ENCODE measurements around the gene SSNA1. TPM values are rescaled to one million over a fixed set of nuclear protein-coding genes. Genes with fewer than 3 reads are reported as not detected.

Gene SSNA1
- total RNA-seq, 4 donors from 2014 or later = 79.2 to 112 (median 93.1) TPM

DNA sequence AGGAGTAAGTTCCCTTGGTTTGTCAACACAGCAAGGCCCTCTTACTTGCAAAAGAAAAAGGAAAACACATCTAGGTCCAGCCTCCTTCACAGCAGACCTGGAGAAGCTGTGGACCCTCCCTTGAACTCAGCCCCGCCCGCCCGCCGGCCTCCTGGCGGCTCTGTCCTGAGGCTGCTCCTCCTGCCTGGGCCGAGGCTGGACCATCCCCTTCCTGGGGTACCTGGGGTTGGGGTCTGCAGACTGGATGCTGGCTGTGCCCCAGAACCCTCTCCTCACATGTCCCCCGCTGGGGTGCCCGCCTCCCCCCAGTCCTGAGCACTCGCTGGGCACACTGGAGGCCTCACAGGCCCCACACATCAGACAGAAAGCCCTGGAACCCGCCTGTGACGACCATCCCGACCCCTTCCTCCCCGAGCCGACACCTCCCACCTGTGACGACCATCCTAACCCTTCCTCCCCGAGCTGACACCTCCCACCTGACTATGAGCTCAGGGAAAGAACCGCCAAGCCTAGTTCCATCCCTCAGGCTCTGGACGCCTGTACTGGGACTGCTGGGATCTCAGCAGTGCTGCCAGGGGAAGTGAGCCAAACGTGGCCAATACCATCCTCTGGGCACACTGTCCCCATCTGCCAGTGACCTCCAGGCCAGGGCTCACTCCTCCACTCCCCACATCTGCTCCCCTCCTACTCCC, 9.4 kb upstream of the SSNA1 start:
- 91 to 94% methylated on average over 17 to 19 of the region's 19 CpGs for WGBS, 2 donors
- H3K4me3 ChIP-seq (ENCODE audit: low read depth, poor library complexity, severe bottlenecking) = no peak overlapping the region
- intact Hi-C loops (cut with DNase I; ENCODE audit: low total_unique reads) = no loop called here
- DNase-seq (ENCODE audit: low spot score in 2 of 2) = no peak
- TF ChIP-seq, protein P1, sequence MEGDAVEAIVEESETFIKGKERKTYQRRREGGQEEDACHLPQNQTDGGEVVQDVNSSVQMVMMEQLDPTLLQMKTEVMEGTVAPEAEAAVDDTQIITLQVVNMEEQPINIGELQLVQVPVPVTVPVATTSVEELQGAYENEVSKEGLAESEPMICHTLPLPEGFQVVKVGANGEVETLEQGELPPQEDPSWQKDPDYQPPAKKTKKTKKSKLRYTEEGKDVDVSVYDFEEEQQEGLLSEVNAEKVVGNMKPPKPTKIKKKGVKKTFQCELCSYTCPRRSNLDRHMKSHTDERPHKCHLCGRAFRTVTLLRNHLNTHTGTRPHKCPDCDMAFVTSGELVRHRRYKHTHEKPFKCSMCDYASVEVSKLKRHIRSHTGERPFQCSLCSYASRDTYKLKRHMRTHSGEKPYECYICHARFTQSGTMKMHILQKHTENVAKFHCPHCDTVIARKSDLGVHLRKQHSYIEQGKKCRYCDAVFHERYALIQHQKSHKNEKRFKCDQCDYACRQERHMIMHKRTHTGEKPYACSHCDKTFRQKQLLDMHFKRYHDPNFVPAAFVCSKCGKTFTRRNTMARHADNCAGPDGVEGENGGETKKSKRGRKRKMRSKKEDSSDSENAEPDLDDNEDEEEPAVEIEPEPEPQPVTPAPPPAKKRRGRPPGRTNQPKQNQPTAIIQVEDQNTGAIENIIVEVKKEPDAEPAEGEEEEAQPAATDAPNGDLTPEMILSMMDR (IDR thresholded peaks at IDR 0.05) = no peak
- TF ChIP-seq POLR2A (IDR thresholded peaks at IDR 0.05) = no peak

DNA sequence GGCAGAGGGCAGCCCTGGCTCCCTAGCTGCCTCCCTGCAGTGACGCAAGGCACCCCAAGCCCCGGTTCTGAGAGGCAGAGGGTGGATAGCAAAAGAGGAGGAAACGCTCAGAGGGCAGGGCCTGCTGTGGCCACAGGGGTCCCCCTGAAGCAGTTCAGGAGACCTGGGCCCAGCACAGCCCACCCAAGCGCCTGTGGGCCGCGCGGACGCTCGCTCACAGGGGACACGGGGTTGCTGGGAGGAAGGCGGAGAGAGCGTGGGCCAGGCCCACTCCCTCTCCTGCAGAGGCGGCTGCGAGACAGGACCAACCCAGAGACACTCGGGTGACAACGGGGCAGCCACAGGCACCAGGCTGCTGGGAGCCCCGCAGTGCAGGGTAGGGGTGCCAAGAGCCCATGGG, 8.7 kb upstream of the SSNA1 start:
- 94 to 97% methylated on average over 16 to 17 of the region's 17 CpGs for WGBS, 2 donors
- intact Hi-C loops (cut with DNase I; ENCODE audit: low total_unique reads) = no loop called here
- H3K4me3 ChIP-seq (ENCODE audit: low read depth, poor library complexity, severe bottlenecking) = no peak overlapping the region
- TF ChIP-seq, protein P1 (IDR thresholded peaks at IDR 0.05) = no peak
- no peak for TF ChIP-seq POLR2A (IDR thresholded peaks at IDR 0.05)
- no peak for DNase-seq (ENCODE audit: low spot score in 2 of 2)

DNA sequence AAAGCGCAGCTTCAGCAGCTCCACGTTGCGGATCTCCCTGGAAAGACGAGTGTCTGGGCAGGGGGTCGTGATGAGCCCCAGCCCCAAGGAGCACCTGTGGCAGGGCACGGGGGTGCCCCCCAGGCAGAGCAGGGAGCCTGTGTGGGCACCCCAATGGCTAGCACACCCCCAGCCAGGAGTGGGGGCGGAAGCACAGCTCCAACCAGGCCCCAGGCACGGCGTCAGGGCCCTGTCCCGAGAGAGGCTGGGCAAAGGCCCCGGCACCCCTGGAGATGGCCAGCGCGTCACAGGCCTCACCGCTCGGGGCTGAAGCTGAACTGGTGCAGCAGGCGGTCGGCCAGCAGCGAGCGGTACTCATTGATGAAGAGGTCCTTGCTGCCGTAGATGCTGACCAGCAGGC, 8.0 kb upstream of the SSNA1 start:
- WGBS, 2 donors = 92 to 100% methylated on average over 5 to 20 of the region's 20 CpGs
- intact Hi-C loops (cut with DNase I; ENCODE audit: low total_unique reads) = no loop called here

DNA sequence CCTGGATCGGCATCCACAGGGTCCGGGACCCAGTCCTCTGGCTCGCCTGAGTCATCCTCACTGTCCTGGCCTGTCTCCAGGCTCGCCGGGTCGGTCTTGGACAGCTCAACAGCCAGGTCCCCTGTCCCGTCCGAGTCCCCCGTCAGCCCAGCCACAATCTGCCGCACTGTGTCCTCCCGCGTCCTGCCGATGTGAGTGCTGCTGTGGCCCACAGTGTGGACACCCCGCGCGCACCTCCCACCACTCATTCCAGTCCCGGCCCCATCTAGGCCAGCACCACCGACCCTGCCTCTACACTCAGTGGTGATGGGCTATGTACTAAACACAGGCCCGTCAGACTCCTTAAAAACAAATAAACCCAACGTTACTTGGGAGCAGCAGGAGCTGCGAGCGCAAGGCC, 6.8 kb upstream of the SSNA1 start:
- DNase-seq (ENCODE audit: low spot score in 2 of 2) = no peak
- 91 to 95% methylated on average over 22 of the region's 22 CpGs for WGBS, 2 donors
- TF ChIP-seq, protein P1 (IDR thresholded peaks at IDR 0.05) = no peak
- TF ChIP-seq POLR2A (IDR thresholded peaks at IDR 0.05) = no peak
- no peak overlapping the region for H3K4me3 ChIP-seq (ENCODE audit: low read depth, poor library complexity, severe bottlenecking)
- intact Hi-C loops (cut with DNase I; ENCODE audit: low total_unique reads) = no loop called here

More for the DNA sequence above, 8.0 kb upstream of the SSNA1 start:
- DNase-seq (ENCODE audit: low spot score in 2 of 2) = no peak
- H3K4me3 ChIP-seq (ENCODE audit: low read depth, poor library complexity, severe bottlenecking) = no peak overlapping the region
- TF ChIP-seq POLR2A (IDR thresholded peaks at IDR 0.05) = no peak

DNA sequence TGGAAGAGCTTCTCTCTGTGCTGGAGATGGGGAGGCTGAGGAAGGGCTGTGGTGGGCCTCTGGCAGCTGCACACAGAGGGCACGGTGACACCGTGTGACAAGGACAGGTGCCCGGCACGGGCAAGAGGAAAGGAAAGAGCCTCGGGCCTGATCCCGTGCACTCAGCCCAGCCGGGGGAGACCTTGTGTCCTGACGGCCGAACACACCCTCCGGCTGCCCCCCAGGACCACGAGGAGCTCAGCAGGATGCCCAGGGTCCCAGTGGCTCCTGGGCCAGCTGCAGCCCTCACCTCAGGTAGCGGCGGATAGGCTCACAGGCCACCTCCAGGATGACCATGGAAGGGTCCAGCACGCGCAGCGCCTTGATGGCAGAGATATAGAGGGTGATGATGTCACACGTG, 5.6 kb upstream of the SSNA1 start:
- intact Hi-C loops (cut with DNase I; ENCODE audit: low total_unique reads) = no loop called here
- TF ChIP-seq POLR2A (IDR thresholded peaks at IDR 0.05) = no peak
- TF ChIP-seq, protein P1 (IDR thresholded peaks at IDR 0.05) = no peak
- H3K4me3 ChIP-seq (ENCODE audit: low read depth, poor library complexity, severe bottlenecking) = no peak overlapping the region
- DNase-seq (ENCODE audit: low spot score in 2 of 2) = no peak
- 93 to 96% methylated on average over 17 of the region's 17 CpGs for WGBS, 2 donors

DNA sequence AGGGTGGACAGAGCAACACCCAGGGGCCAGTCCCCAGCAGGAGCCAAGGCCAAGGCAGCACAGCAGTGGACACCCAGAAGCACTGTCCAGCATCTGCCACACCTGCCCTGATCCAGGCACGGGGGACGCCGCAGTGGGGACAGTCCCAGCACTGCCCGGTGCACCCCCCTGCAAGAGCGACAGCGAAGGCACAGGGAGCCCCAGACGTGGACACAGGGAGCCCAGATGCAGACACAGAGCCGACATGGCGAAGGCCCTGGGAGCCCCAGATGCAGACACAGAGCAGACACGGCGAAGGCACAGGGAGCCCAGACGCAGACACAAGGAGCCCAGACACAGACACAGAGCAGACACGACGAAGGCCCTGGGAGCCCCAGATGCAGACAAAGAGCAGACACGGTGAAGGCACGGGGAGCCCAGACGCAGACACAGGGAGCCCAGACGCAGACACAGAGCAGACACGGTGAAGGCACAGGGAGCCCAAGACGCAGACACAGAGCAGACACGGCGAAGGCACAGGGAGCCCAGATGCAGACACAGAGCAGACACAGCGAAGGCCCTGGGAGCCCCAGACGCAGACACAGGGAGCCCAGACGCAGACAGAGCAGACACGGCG, 4.4 kb upstream of the SSNA1 start:
- no peak for DNase-seq (ENCODE audit: low spot score in 2 of 2)
- 92 to 93% methylated on average over 27 of the region's 27 CpGs for whole genome bisulfite sequencing, 2 donors
- TF ChIP-seq, protein P1 (IDR thresholded peaks at IDR 0.05) = no peak
- no peak for TF ChIP-seq POLR2A (IDR thresholded peaks at IDR 0.05)
- no peak overlapping the region for H3K4me3 ChIP-seq (ENCODE audit: low read depth, poor library complexity, severe bottlenecking)
- intact Hi-C loops (cut with DNase I; ENCODE audit: low total_unique reads) = no loop called here

Data from lower leg skin (tissue), 4 donors.